NCI-H1694 treated with DMSO at 0.1 percent for 48 hours (cell line): ENCODE data around the gene ZDHHC22.

Experiments used
- DNase-seq: peaks from one replicate; lab custom pipeline; 2025; lab: John Stamatoyannopoulos, UW

The ZDHHC22 gene

DNA sequence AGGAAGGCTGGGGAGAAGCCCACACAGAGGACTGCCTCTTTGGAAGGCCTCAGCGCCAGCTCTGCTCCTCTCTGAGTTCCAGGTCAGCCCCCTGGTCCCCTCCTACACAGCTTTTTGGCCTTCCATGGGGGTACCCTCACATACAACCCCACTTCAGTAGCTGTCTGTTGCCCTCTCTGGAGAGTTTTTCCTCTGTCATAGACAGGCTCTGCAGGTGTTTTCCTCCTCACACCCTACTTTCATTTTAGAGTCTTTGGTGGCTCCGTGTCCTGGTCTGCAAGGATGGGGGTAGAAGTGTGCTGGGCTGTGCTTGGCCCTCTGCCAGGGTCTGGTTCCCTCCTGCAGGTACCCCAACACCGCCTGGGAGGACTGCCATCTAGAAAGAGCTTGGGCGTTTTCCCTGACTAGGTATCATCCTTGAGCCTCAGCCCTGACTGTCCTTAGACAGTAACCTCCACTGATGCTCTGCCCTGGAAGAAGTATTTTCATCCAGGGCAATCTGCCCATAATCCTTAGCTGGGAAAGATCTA, 15.1 kb downstream of the ZDHHC22 start:
- no peak for DNase-seq

DNA sequence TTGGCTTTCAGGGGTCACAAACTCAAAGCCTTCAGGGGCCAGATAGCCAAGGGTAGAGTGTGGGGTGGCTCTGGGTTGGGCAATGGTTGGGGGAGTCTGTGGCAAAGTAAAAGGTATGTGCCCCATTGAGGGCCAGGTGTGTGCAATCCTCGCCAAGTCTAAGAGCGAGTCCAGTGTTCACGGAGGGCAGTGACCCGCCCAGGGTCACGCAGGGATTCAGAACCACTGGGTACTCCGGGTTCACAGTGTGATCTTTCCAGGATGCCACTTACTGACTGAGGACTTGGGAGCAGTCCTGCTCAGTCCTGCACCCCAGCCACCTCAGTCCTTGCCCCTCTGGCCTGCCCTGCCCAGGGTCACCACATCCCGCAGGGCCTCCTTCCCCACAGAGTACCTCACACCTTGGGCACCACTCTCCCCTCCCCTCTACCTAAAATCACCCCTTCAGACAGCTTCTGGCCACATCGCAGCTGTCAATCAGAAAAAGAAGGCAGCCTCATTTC, 15.7 kb downstream of the ZDHHC22 start:
- DNase-seq: no peak

DNA sequence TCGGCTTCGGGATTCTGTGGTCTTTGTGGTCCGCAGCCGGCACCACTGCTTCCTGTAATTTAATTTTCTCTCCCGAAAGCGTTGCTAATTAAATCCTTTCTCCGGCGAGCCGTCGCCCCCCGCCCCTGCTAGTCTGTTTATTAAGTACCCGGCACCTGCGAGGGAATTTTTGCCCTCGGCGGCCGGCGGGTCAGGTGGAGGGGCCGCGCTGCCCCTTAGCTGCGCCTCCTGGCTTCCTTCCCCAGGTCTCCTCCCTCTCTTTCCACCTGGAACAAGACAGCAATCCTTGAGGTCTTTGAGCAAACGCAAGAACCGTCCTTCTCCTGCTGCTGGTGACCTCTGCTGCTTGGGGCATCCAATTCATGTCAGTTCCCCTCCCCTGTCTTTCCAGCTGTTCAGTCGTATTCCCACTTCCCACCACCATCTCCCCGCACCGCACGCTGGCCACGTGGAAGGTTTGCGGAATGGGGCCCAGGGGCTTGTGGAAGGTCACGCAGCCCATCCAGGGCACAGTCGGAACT, 16.2 kb downstream of the ZDHHC22 start:
- DNase-seq: no peak

DNA sequence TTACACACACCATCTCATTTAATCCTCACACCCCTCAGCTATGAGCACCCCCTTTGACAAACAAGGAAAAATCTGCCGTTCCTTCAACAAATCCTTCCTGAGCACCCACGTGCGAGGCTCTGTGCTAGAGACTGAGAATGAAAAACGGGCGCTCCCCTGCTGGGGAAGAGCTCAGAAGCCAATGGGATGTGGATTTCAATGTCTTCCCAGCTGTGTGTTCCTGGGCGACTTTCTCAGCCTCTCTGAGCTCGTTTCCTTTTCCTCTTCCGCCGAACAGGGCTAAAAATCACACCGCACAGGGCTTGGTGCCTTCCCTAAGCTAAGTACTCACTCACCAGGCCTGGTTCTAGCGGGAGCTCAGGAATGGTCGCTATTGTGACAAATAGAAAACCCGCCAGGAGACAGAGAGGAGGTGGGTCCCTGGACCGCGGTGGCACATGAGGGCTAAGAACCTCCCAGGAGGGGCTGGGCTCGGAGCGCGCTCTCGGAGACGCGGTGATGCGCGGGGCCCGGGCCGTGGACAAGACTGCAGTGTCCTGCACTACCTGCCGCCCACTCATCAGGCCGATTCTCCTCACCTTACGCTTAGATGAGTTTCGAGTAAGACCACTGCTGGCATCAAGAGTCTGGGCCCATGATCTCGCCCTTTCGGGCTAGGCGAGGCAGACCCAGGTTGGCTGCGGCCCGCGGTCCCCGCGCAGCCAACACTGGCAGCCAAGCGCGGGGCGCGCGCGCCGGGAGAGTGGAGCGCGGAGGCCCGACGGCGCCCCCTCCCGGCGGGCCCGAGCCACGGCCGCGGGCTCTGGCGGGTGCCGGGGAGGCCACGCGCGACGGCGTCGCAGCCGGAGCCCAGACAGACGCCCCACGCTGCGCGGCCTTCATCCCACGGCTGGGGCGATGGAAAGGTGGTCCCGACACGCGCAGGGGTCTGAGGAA, 17.0 kb downstream of the ZDHHC22 start:
- DNase-seq: peak; percentile 97

DNA sequence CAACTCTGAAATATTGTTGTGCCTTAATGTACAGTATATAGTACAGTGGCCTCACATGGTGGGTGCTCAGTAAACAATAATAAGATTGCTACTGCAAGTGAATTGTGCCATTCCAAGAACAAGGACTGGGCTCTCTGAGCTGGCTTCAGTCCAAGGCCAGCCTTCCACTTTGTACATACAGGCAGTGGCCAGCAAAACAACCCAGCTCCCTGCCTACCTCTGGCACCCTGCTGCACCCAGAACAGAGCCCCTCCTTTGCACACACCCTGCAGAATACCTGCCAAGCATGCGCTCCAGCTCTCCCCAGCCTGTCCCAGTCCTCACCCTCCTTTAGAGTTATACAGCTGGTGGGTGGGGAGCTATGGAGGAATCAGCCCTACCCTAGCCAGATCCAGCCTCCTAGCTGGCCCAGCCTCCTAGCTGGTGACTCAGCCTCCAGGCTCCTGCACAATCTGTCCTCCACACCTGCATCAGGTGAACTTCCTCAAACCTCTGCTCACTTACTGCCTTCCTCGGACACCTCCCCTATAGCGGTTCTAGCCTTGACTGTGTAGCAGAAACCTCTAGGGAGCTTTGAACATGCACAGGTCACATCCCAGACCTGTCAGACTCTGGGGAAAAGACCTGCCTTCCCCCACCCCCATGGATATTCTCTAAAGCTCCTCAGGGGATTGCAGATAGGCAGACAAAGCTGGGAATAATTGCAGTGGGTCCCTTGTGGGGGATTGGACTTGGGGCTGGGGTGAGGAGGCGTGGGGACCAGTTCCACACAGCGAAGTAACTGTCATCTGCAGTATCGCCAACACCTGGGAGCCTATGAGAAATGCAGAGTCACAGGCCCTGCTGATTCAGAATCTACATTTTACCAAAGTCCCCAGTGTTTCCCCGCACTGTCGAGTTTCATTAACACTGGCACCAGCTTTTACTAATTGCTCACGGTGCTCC, 17.9 kb downstream of the ZDHHC22 start:
- peak; percentile 98 for DNase-seq

DNA sequence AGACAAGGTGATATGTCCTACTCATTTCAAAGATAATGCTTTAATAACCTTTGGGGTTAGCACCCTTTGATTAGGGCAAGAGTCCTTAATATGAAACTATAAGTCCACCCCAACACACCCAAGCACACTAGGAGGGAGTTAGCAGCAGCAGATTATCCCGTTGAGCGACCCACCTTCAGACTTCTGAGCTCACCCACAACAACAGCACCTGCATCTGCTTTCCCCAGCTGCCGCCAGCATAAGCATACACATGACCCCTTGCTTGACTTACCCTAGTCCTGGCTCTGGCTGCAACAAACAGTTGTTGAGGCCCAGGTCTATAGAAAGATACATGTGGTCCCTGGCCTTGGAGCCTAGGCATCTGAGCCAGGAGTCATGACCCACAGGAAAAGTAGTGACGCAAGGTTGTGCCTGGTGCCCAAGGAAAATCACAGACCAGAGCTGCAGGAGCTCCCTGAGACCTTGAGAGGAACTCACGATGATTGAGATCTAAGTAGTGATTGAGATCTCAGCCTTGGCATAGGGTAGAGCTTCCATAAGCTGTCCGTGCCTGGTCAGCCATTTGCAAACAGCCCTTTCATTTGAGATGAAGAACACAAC, 19.0 kb downstream of the ZDHHC22 start:
- DNase-seq: peak; percentile 79

DNA sequence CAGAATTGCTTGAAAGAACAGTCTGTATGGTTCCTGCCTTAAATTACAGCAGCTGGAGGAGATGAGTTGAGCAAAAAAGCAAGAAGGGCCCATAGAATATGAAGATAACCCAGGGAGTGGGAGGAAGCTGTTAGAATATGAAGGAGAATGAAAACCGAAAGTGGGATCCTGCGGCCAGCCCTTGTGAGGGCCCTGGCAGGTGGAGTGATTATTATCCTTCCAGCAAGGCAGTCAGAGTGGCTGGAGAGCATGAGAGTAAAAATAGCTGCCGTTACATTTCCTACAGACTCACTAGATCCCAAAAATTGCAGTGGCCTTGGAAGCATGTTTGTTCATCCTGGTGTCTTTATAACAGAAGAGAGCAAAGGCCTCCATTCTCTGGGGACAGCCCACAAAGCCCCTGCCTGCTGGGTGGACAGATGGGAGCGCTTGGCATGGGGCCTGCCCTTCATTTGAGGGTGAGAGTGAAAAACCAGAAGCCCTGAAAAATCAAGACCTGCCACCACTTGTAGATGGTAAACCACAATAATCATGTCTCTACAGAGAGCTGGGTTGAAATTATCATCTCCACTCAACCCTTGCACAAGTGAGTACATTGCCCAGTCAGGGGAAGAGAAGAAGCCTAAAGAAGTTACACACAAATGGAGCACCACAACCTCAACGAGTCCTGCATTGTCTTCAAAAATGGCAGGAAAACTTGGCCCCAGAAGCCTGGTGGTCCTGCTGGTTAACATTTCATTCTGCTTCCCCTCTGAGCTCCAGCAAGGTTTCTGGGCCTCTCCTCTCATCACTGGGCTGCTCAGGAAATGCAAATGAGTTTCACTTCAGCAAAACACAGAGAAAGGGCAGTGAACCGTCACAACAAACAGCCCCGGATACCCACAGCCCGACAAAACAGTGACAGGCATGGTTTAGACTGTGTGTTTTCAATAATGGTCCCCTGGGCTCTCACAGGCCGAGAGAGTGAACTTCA, 20.5 kb downstream of the ZDHHC22 start:
- peak; percentile 99 for DNase-seq

DNA sequence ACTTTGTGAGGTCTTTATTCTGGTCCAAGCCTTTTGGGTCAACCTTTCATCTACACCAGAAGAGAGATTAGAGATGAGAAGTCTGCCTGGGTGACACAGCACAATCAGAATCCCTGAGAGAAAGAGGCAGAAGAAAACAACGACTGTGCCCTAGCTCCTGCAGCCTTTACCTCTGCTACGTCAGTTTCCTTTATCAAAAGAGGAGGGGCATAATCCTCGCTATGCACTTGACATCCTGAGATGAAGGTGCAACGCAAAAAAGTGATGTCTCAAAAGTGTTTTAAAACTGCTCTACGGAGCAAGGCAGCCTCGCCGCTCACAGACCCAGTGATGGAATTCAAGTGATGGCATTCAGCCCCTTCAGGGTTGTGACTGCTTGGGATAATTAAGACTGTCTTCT, 21.7 kb downstream of the ZDHHC22 start:
- DNase-seq: no peak

DNA sequence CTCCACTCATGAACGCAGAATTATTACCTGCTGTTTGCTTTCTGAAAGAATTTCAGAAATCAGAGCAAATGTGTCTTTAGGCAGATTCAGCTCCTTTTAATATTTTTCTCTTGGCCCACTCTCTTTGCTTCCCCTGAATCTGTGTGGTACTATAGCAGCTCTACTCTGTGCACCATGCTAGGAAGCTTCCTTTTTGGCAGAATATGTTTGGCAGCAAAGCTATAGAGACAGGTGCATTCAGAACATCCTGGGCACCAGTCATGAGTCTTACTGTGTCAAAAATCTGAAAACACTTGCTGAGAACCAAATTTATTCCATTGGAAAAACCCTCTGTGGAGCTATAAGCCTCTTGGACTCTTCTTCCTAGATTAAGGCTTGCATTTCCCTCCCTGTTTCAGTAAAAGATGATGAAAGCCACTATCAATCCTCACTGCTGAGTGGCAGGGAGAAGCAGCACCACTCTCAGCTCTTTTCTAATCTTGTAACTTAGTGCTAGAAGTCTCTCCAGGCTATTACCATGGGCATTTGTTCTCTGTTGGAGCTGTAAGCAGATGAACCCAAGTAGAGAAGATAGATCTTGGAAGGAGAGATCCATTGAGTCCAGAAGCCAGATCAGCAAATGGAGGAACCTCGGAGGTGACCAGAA, 25.3 kb downstream of the ZDHHC22 start:
- DNase-seq: no peak

DNA sequence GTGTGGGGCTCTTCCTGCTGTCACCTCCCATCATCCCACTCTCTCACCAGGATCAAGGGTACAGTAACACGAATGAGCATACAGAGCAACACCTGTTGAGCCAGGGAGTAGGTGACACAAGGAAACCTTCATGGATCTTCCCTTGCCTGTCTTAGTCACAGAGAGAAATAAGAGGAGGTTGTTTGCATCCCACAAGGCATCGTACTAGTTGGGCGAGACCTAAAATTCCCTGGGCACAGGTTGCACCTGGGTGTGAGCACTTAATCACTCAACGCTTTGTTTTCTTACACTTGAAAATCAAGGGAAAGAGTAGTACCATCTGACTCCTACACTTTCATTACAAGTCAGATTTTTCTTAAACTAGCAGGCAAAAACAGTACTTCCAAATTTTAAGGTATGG, 27.0 kb downstream of the ZDHHC22 start:
- no peak for DNase-seq

DNA sequence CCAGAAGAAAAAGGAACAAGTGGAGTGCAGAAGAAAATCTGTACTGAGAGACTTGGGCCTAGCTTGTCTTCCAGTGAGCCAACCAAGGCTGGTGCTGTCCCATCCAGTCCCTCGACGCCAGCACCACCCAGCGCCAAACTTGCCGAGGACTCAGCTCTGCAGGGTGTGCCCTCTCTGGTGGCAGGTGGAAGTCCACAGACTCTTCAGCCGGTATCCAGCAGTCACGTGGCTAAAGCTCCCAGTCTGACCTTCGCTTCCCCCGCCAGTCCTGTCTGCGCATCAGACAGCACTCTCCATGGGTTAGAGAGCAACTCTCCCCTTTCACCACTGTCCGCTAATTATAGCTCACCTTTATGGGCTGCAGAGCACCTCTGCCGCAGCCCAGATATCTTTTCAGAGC, 27.9 kb downstream of the ZDHHC22 start:
- DNase-seq: no peak

DNA sequence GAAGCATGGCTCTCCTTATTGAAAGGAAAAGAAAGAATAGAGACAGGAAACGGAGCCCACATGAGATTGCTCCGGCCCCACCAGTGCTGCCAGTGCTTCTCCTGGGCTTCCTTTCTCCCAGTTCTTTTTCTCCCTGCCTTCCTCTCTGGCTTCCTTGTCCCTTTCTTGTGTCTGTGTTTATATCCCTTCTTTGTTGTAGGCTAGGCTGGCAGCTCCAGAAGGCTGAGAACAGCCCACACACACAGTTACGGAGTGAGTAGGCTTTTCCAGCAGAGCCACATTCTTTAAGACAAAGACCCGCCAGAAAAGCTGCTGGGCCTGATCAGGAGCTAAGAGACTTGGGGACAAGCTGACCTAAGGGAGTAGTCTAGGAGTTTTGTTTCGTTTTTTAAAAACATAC, 30.6 kb downstream of the ZDHHC22 start:
- no peak for DNase-seq

DNA sequence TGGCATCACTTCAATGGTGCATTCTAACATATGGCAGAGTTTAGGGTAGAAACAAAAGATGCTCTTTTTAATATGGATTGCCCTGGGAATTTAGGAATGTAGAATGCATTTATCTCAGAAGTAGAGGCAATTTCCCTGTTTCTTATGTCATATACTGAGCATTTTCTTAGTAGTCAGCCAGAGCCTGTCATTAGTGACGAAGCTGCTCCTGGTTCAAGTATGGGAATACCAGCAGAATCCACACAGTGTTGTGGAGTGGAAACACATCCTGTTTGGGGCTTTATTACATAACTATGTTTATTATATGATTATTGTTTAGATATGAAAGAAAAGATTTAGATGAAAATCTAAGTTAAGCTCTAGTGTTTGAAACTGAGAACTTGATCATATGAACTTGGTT, 31.3 kb downstream of the ZDHHC22 start:
- DNase-seq: no peak

DNA sequence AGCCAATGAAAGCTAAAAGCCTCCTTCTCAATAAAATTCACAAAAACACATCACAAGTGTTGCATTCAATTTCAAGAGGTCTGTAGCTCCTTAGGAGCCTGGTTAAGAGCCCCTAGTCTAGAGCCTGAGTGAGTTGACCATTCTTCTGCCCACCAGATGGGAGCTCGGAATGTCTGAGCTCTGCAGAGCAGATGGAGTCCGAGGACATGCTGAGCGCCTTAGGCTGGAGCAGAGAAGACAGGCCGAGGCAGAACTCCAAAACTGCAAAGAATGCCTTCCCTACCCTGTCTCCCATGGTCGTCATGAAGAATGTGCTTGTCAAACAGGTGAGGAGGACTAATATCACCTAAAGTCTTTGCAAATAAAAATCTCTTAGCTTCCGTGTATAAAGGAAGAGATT, 31.9 kb downstream of the ZDHHC22 start:
- no peak for DNase-seq

DNA sequence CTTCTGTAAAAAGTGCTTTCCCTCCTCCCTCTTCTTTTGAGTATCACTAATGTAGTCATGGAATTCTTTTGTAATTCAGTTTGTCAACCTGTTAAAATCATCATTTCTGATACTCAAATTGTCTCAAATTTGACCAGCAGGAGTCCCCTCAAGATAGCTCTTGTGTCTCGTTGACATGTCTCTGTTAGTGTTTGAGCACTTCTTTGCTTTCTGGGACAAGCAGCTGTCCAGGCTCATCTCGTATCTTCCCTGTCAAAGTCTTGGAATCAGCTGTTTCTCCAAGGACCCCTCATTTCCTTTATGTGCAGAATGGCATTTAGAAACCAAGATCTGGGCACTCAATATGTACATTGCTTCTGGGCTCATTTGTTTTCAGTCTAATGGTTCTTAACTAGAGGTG, 32.8 kb downstream of the ZDHHC22 start:
- DNase-seq: no peak

DNA sequence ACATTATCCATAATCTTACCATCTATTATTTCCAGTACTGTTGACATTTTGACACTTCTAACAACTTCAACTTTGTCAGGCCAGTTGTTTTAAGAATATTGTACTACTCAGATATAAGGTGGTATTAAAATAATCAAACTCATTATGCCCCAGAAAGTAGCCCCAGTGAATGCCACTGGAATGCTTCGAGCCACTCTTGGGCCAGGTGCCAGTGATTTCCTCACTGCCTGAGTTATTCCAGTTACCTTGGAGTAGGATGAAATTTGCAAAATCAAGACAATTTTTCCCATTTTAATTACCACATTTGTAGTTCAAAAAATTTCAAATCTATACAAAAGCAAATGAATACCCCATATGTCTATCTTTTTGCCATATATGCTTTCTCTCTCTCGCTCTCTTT, 34.4 kb downstream of the ZDHHC22 start:
- DNase-seq: no peak

DNA sequence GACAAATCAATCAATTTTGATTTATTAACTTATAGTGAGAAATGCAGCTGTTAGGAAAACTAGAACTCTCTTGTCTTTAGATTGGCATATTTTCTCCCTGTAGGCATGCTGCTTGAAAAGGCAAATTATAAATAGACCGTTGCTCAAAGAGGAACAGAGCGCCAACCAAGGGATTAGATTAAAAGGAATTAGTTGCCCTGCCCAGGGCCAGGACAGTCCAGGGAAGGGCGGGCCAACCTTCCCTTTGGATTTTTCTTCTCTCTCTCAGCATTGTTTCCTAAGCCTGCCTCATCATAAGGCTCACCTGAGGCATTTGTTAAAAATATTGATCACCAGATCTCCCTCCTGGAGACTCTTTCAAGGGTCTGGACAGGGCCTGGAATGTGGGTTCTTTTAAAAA, 34.9 kb downstream of the ZDHHC22 start:
- DNase-seq: no peak

DNA sequence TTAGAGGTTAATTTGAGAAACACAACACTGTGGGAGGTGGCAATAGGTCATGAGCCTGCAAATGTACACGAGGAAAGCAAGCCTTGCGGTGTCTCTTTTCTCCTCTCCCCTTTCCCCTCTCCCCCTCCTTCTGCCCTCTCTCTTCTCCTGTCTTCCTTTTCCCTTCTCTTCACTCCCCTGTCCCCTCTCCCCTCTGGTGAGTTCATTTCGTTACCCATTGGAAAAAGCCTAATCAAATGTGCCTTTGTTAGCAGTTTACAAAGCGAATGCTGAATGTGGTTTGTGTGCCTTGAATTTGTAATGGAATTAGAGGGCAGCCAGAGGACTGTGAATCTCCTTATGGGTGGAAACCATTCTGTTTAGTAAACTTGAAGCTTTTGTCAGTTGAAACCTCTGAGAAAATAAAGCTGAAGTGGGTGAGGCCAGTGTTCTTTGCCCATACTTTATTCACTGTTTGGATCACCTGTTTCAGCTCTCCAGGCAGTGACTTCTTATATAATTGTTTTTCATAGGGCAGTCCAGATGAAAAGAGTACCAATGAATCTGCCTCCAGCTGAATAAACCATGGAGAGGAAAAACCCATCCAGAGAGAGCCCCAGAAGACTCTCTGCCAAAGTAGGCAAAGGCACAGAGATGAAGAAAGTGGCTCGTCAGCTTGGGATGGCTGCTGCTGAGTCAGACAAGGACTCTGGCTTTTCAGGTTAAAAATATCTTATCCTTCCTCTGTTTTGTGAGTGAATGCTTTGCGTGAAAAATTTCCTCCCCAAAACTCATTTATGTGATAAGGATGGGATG, 36.2 kb downstream of the ZDHHC22 start:
- DNase-seq: no peak

DNA sequence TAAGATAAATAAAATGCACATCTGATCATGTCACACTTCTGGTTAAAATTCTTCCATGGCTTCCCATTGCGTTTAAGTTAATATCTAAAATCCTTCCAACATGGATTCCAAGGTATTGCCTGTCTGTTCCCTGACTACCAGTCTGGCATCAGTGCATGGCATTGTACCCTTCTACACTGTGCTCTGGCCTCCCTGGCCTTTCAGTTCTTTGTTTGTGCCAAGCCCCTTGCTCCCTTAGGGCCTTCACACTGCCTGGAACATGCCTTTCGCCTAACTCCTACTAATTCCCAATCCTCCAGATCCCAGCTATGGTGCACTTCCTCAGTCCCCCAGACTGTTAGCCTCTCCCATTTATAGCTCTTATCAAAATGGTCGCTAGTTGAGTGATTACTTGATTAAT, 37.2 kb downstream of the ZDHHC22 start:
- no peak for DNase-seq
